ENCODE data around the gene CAMK1. TPM values are rescaled to one million over a fixed set of nuclear protein-coding genes. Genes with fewer than 3 reads are reported as not detected.
A peak's percentile ranks its signal among the peaks of the same experiment; 100 is the strongest.

The CAMK1 gene
- total RNA-seq, 1 donor from 2014 or later = 41.0 TPM

GRCh38 chr3:9806137-9806536 lies 36.4 kb upstream of the CAMK1 start:
- DNase-seq (ENCODE audit: low read depth) = no peak
- no peak overlapping the region for H3K4me3 ChIP-seq (ENCODE audit: low read depth, low read length)
- no peak for TF ChIP-seq CTCF (conservative IDR thresholded peaks at IDR 0.05; ENCODE audit: low read depth, low read length)

- no peak for DNase-seq (ENCODE audit: low read depth)
- no peak overlapping the region for H3K4me3 ChIP-seq (ENCODE audit: low read depth, low read length)
- TF ChIP-seq CTCF (conservative IDR thresholded peaks at IDR 0.05; ENCODE audit: low read depth, low read length) = no peak
Observed at GRCh38 chr3:9804996-9805395, 35.2 kb upstream of the CAMK1 start.

GRCh38 chr3:9803494-9803893 lies 33.7 kb upstream of the CAMK1 start:
- H3K4me3 ChIP-seq (ENCODE audit: low read depth, low read length) = no peak overlapping the region
- no peak for DNase-seq (ENCODE audit: low read depth)
- TF ChIP-seq CTCF (conservative IDR thresholded peaks at IDR 0.05; ENCODE audit: low read depth, low read length) = no peak

- H3K4me3 ChIP-seq (ENCODE audit: low read depth, low read length) = no peak overlapping the region
- DNase-seq (ENCODE audit: low read depth) = no peak
- peak; percentile 44 for TF ChIP-seq CTCF (conservative IDR thresholded peaks at IDR 0.05; ENCODE audit: low read depth, low read length)
Observed at GRCh38 chr3:9800529-9800928, 30.8 kb upstream of the CAMK1 start.

GRCh38 chr3:9797196-9797945 lies 27.6 kb upstream of the CAMK1 start:
- no peak for TF ChIP-seq CTCF (conservative IDR thresholded peaks at IDR 0.05; ENCODE audit: low read depth, low read length)
- no peak overlapping the region for H3K4me3 ChIP-seq (ENCODE audit: low read depth, low read length)
- DNase-seq (ENCODE audit: low read depth) = no peak

GRCh38 chr3:9795207-9795606 lies 25.5 kb upstream of the CAMK1 start:
- no peak for TF ChIP-seq CTCF (conservative IDR thresholded peaks at IDR 0.05; ENCODE audit: low read depth, low read length)
- H3K4me3 ChIP-seq (ENCODE audit: low read depth, low read length) = no peak overlapping the region
- DNase-seq (ENCODE audit: low read depth) = no peak

- no peak overlapping the region for H3K4me3 ChIP-seq (ENCODE audit: low read depth, low read length)
- no peak for TF ChIP-seq CTCF (conservative IDR thresholded peaks at IDR 0.05; ENCODE audit: low read depth, low read length)
- no peak for DNase-seq (ENCODE audit: low read depth)
Observed at GRCh38 chr3:9794400-9794799, 24.7 kb upstream of the CAMK1 start.
